ENCODE results near the gene APOBEC2. TPM values are rescaled to one million over a fixed set of nuclear protein-coding genes. Genes with fewer than 3 reads are reported as not detected.

Gene APOBEC2
- total and polyA plus RNA-seq, 2 donors from 2014 or later: not detected

DNA sequence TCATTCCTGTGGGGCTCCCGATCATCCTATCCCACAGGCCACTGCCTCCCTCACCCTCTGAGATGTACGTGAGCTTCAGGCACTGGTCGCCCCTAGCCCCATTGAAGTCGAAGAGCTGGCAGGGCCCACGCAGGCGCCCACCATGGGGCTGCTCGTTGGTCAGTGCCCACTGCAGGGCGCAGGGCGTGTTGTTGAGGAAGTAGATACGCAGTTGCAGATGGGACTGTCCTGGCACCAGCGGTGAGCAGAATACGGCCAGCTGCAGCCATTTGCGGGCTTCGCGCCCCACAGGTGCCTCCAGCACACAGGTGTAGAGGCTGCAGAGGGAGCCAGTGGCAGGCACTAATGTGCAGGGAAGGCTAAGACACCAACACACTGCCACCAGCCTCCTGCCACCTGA, 20.2 kb upstream of the APOBEC2 start:
- Histone ChIP-seq H3K9ac (ENCODE audit: low read length in 3 of 3) (no peak overlapping the region), H3K36me3 (ENCODE audit: control insufficient read depth in 2 of 3, insufficient read depth in 3 of 3, low read length in 3 of 3) (peaks cover 0 to 14% (median 14%) of the 10 kb centered on the region in 3 donors), H3K27me3 (ENCODE audit: control insufficient read depth, insufficient read depth, low read length) (no peaks in the 10 kb centered on the region), H3K4me1 (ENCODE audit: control insufficient read depth in 2 of 3, insufficient read depth in 2 of 3, low read depth in 1 of 3, low read length in 3 of 3) (peaks cover 0 to 9% (median 5%) of the 10 kb centered on the region in 3 donors), H3K27ac (ENCODE audit: low read depth in 2 of 2, low read length in 2 of 2) (no peak overlapping the region), H3K9me3 (ENCODE audit: control insufficient read depth in 2 of 3, insufficient read depth in 1 of 3, low read length in 3 of 3) (no peaks in the 10 kb centered on the region), H3K4me3 (ENCODE audit: low read length in 3 of 3) (no peak overlapping the region)
- no peak for FAIRE-seq
- DNase-seq: no peak
- TF ChIP-seq CTCF (IDR thresholded peaks at IDR 0.05; ENCODE audit: borderline replicate concordance, extremely low read depth, insufficient read depth): no peak
- intact Hi-C loops (cut with DNase I): no loop called here

DNA sequence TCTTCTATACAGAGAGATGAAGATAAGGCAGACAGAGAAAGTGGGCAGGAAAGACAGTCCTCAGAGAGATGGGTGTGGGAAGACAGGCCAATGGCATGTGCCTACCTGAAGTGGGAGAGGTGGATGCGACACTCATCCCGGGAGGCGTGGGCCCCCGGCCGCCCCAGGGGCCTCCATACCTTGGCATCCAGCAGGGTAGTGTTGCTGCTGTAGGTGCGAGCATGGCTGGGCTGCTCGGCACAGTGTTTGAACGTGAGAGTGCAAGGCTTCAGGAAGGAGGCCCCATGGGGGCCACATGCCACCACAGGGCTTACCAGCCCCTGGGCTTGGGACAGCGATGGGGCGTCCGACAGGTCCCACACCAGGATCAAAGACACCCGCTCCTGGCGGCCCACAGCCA, 19.2 kb upstream of the APOBEC2 start:
- DNase-seq (no peak), FAIRE-seq (no peak)
- Histone ChIP-seq H3K27me3 (ENCODE audit: control insufficient read depth, insufficient read depth, low read length) (no peaks in the 10 kb centered on the region), H3K4me3 (ENCODE audit: low read length in 3 of 3) (no peak overlapping the region), H3K9me3 (ENCODE audit: control insufficient read depth in 2 of 3, insufficient read depth in 1 of 3, low read length in 3 of 3) (no peaks in the 10 kb centered on the region), H3K36me3 (ENCODE audit: control insufficient read depth in 2 of 3, insufficient read depth in 3 of 3, low read length in 3 of 3) (peaks cover 0 to 14% (median 14%) of the 10 kb centered on the region in 3 donors), H3K27ac (ENCODE audit: low read depth in 2 of 2, low read length in 2 of 2) (no peak overlapping the region), H3K4me1 (ENCODE audit: control insufficient read depth in 2 of 3, insufficient read depth in 2 of 3, low read depth in 1 of 3, low read length in 3 of 3) (peaks cover 0 to 9% (median 4%) of the 10 kb centered on the region in 3 donors), H3K9ac (ENCODE audit: low read length in 3 of 3) (no peak overlapping the region)
- intact Hi-C loops (cut with DNase I): no loop called here
- no peak for TF ChIP-seq CTCF (IDR thresholded peaks at IDR 0.05; ENCODE audit: borderline replicate concordance, extremely low read depth, insufficient read depth)

DNA sequence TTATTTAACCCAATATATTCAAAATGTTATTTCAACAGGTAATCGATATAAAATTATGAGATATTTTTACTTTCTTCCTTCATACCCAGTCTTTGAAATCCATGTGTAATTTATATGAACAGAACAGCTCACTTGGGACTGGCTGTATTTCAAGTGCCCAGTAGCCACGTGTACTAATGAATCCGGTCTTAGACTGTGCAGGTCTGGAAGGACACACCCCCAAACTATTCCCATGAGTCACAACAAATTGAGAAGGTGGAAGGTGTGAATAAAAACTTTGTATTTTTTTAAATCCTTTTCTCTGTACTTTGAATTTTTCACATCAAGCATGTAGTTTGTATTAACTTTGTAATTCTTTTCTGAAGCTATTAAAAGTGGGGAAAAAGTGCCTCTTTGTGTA, 16.8 kb upstream of the APOBEC2 start:
- FAIRE-seq (no peak), DNase-seq (no peak)
- Histone ChIP-seq H3K27me3 (ENCODE audit: control insufficient read depth, insufficient read depth, low read length) (no peaks in the 10 kb centered on the region), H3K27ac (ENCODE audit: low read depth in 2 of 2, low read length in 2 of 2) (no peak overlapping the region), H3K9me3 (ENCODE audit: control insufficient read depth in 2 of 3, insufficient read depth in 1 of 3, low read length in 3 of 3) (no peaks in the 10 kb centered on the region), H3K36me3 (ENCODE audit: control insufficient read depth in 2 of 3, insufficient read depth in 3 of 3, low read length in 3 of 3) (peaks cover 0 to 11% (median 11%) of the 10 kb centered on the region in 3 donors), H3K9ac (ENCODE audit: low read length in 3 of 3) (no peak overlapping the region), H3K4me1 (ENCODE audit: control insufficient read depth in 2 of 3, insufficient read depth in 2 of 3, low read depth in 1 of 3, low read length in 3 of 3) (peaks cover 0 to 21% (median 6%) of the 10 kb centered on the region in 3 donors), H3K4me3 (ENCODE audit: low read length in 3 of 3) (peak overlapping the region in 2 of 3 donors; percentile 65 to 72)
- no peak for TF ChIP-seq CTCF (IDR thresholded peaks at IDR 0.05; ENCODE audit: borderline replicate concordance, extremely low read depth, insufficient read depth)
- intact Hi-C loops (cut with DNase I): no loop called here

DNA sequence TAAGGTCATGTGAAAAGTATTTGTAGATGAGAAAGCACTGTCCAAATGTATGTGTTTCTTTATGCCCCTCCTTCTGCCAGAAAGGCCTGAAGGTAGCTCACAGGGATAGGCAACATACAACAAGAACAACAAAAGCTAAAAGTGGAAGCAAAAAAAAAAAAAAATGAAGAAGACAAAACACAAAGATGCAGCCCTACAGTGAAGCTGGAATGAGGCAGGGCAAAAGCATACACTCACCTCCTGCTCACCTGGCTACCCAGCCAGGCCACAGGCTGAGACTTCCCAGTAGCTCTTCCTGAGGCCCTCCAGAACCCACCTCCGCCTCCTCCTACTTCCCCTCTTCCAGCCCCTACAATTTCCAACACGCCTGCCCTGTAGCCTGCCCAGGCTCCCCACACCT, 16.4 kb upstream of the APOBEC2 start:
- TF ChIP-seq CTCF (IDR thresholded peaks at IDR 0.05; ENCODE audit: borderline replicate concordance, extremely low read depth, insufficient read depth): no peak
- peaks cover 0 to 10% (median 8%) of the 10 kb centered on the region in 3 donors for H3K36me3 ChIP-seq (ENCODE audit: control insufficient read depth in 2 of 3, insufficient read depth in 3 of 3, low read length in 3 of 3)
- peak overlapping the region in 1 of 2 donors; percentile 38 for H3K27ac ChIP-seq (ENCODE audit: low read depth in 2 of 2, low read length in 2 of 2)
- no peaks in the 10 kb centered on the region for H3K9me3 ChIP-seq (ENCODE audit: control insufficient read depth in 2 of 3, insufficient read depth in 1 of 3, low read length in 3 of 3)
- peaks cover 0 to 21% (median 6%) of the 10 kb centered on the region in 3 donors for H3K4me1 ChIP-seq (ENCODE audit: control insufficient read depth in 2 of 3, insufficient read depth in 2 of 3, low read depth in 1 of 3, low read length in 3 of 3)
- H3K4me3 ChIP-seq (ENCODE audit: low read length in 3 of 3): peak overlapping the region in 2 of 3 donors; percentile 65 to 72
- no peak overlapping the region for H3K9ac ChIP-seq (ENCODE audit: low read length in 3 of 3)
- intact Hi-C loops (cut with DNase I): no loop called here
- H3K27me3 ChIP-seq (ENCODE audit: control insufficient read depth, insufficient read depth, low read length): no peaks in the 10 kb centered on the region
- DNase-seq (no peak), FAIRE-seq (no peak)

Measured in kidney (tissue), 14 donors.